Right atrium auricular region (tissue), 2 donors: ENCODE results near the gene ZNF431. TPM values are rescaled to one million over a fixed set of nuclear protein-coding genes. Genes with fewer than 3 reads are reported as not detected.
"Not testable (repeated sequence)": the region's sequence is repeated elsewhere in the genome, so short reads cannot be mapped to it uniquely, and the experiment has no call there.

Source experiments
- DNase-seq: peaks from one replicate; pipeline ENCODE4 v3.0.0-alpha.2; 2019; ENCODE audit warnings: low spot score
- H3K27ac ChIP-seq, 2 donors: fragments of 200-600 bp; sonication (generic); 1 replicate in 1 of 2; 2 replicates in 1 of 2; pipeline ENCODE4 v1.5.1; 2016 to 2019
- H3K27me3 ChIP-seq, 2 donors: fragments of 200-600 bp; sonication (generic); one replicate each; pipeline versions ENCODE4 v1.5.1 to v1.6.0; 2017 to 2019
- H3K36me3 ChIP-seq: fragments of 200-600 bp; sonication (generic); one replicate; pipeline ENCODE4 v1.5.1; 2016
- H3K4me1 ChIP-seq, 2 donors: fragments of 200-600 bp; sonication (generic); one replicate each; pipeline versions ENCODE4 v1.5.1 to v1.6.0; 2017 to 2019
- H3K4me3 ChIP-seq, 2 donors: fragments of 200-600 bp; sonication (generic); 1 replicate in 1 of 2; 2 replicates in 1 of 2; pipeline ENCODE4 v1.5.1; 2017 to 2019; ENCODE audit warnings: mild to moderate bottlenecking in 1 of 2, moderate library complexity in 1 of 2
- H3K9me3 ChIP-seq, 2 donors: fragments of 200-600 bp; sonication (generic); one replicate each; pipeline ENCODE4 v1.5.1; 2019
- CTCF ChIP-seq, 2 donors: fragments of 200-600 bp; sonication (generic); IDR thresholded peaks; one replicate each; pipeline ENCODE4 v1.5.1; 2019; ENCODE audit warnings: antibody characterized with exemption in 2 of 2
- total RNA-seq, 2 donors: library from RNA; depleted of rRNA; stranded (reverse); fragments of >200 nt; gene quantifications; one replicate each; pipeline ENCODE4 v1.1.0, GENCODE V29; 2016

The ZNF431 gene
- total RNA-seq, 2 donors from 2014 or later, result 2.3 to 3.0 TPM

- H3K36me3 ChIP-seq, result peaks cover 16% of the 10 kb centered on the region
- H3K4me1 ChIP-seq, result no peaks in the 10 kb centered on the region
- no peaks in the 10 kb centered on the region for H3K27me3 ChIP-seq
- no peaks in the 10 kb centered on the region for H3K9me3 ChIP-seq
- TF ChIP-seq CTCF (IDR thresholded peaks at IDR 0.05), result no peak
- no peak overlapping the region for H3K4me3 ChIP-seq
- DNase-seq, result no peak
- no peak overlapping the region for H3K27ac ChIP-seq
Measured at GRCh38 chr19:21166436-21166835, 24.6 kb downstream of the ZNF431 start.

GRCh38 chr19:21197590-21198295, 55.9 kb downstream of the ZNF431 start:
- H3K27ac ChIP-seq, result no peak overlapping the region
- no peak overlapping the region for H3K4me3 ChIP-seq
- no peaks in the 10 kb centered on the region for H3K36me3 ChIP-seq
- no peaks in the 10 kb centered on the region for H3K27me3 ChIP-seq
- no peak for TF ChIP-seq CTCF (IDR thresholded peaks at IDR 0.05)
- no peaks in the 10 kb centered on the region for H3K9me3 ChIP-seq
- no peaks in the 10 kb centered on the region for H3K4me1 ChIP-seq
- DNase-seq, result no peak

GRCh38 chr19:21202865-21203494, 61.1 kb downstream of the ZNF431 start:
- DNase-seq, result no peak
- H3K9me3 ChIP-seq, result no peaks in the 10 kb centered on the region
- H3K27ac ChIP-seq, result no peak overlapping the region
- no peaks in the 10 kb centered on the region for H3K4me1 ChIP-seq
- H3K4me3 ChIP-seq, result no peak overlapping the region
- no peaks in the 10 kb centered on the region for H3K36me3 ChIP-seq
- peak; percentile 55 to 67 for TF ChIP-seq CTCF (IDR thresholded peaks at IDR 0.05)
- no peaks in the 10 kb centered on the region for H3K27me3 ChIP-seq

- no peak for DNase-seq
- no peaks in the 10 kb centered on the region for H3K9me3 ChIP-seq
- no peaks in the 10 kb centered on the region for H3K4me1 ChIP-seq
- no peak overlapping the region for H3K4me3 ChIP-seq
- TF ChIP-seq CTCF (IDR thresholded peaks at IDR 0.05), result no peak
- no peak overlapping the region for H3K27ac ChIP-seq
- no peaks in the 10 kb centered on the region for H3K27me3 ChIP-seq
- H3K36me3 ChIP-seq, result no peaks in the 10 kb centered on the region
Measured at GRCh38 chr19:21210037-21210621, 68.3 kb downstream of the ZNF431 start.

GRCh38 chr19:21221693-21222092, 79.9 kb downstream of the ZNF431 start:
- Histone ChIP-seq H3K27ac (no peak overlapping the region), H3K4me3 (no peak overlapping the region), H3K36me3 (no peaks in the 10 kb centered on the region), H3K4me1 (no peaks in the 10 kb centered on the region), H3K27me3 (no peaks in the 10 kb centered on the region), H3K9me3 (no peaks in the 10 kb centered on the region)
- TF ChIP-seq CTCF (IDR thresholded peaks at IDR 0.05), result no peak
- DNase-seq, result no peak

GRCh38 chr19:21229938-21230337, 88.1 kb downstream of the ZNF431 start:
- H3K4me1 ChIP-seq, H3K4me3 ChIP-seq, H3K27me3 ChIP-seq, DNase-seq, H3K27ac ChIP-seq, H3K36me3 ChIP-seq: not testable (repeated sequence)
- H3K9me3 ChIP-seq, result peaks cover 0 to 23% of the 10 kb centered on the region in 2 donors
